Endometrium (tissue), 2 donors: ENCODE measurements around the gene RRAD.

Experiments
- FAIRE-seq: peaks from 2 replicates; lab custom pipeline; 2012; peaks lifted over from hg19 to GRCh38; lab: Jason Lieb, UNC
- donor health status: control.
- donor health status: control.

Gene RRAD

GRCh38 chr16:66917741-66918140, 7.6 kb downstream of the RRAD start:
- no peak for FAIRE-seq

GRCh38 chr16:66916518-66916917, 8.8 kb downstream of the RRAD start:
- FAIRE-seq = no peak

GRCh38 chr16:66915041-66915440, 10.3 kb downstream of the RRAD start:
- FAIRE-seq = no peak

DNA sequence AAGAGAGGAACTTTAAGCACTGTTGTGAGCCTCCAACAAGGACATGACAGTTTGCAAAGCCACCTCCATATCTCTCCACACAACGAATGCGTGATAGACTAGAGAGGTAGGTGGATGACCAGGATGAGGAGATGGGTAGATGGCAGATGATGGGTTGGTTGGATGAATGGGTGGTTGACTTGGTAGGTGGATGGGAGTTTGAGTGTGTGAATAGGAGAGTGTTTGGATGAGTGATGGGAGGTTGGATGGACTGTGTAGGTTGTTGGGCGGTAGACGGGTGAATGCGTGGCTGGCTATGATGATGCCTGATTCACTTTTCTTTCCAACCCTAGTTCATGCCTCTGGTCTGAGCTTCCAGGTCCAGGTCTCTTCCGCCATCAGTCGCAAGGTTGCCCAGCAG, 10.8 kb downstream of the RRAD start:
- no peak for FAIRE-seq

GRCh38 chr16:66913711-66914110, 11.6 kb downstream of the RRAD start:
- no peak for FAIRE-seq

DNA sequence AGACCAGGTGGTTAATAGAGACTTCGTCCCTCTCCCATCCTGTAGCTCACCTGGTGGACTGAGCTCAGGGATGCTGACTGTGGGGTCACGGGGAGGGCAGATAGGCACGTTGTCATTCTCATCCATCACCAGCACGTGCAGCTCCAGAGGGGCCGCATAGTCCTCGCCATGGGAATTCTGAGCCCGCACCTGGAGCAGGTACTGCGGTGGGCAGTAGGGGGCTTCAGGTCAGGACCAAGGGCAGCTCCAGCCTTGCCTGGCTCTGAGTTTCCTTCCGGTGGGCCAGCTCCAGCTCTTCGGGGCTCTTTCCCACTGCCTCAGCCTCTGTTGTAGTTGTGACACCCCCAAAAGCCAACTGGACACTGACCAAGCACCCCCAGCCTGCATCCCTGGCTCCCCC, 12.3 kb downstream of the RRAD start:
- no peak for FAIRE-seq

GRCh38 chr16:66911801-66912200, 13.5 kb downstream of the RRAD start:
- FAIRE-seq = no peak

DNA sequence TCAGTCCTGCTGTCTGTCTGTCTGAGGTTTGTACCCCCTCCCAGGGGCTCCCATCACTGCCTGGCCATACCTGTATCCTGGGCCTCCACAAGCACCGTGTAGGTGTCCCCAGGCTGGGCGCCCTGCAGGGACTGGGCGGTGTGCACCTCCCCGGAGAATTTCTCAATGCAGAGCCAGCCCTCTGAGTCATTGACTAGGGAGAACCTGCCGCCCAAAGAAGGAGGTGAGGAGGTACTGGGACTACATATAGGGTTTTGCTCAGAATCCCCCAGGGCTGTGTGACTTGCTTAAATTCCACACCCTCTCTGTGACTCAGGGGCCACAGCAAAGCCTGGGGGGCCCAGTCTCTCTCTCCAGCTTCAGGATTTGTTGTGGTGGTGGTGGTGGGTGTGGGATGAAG, 14.2 kb downstream of the RRAD start:
- FAIRE-seq = no peak

DNA sequence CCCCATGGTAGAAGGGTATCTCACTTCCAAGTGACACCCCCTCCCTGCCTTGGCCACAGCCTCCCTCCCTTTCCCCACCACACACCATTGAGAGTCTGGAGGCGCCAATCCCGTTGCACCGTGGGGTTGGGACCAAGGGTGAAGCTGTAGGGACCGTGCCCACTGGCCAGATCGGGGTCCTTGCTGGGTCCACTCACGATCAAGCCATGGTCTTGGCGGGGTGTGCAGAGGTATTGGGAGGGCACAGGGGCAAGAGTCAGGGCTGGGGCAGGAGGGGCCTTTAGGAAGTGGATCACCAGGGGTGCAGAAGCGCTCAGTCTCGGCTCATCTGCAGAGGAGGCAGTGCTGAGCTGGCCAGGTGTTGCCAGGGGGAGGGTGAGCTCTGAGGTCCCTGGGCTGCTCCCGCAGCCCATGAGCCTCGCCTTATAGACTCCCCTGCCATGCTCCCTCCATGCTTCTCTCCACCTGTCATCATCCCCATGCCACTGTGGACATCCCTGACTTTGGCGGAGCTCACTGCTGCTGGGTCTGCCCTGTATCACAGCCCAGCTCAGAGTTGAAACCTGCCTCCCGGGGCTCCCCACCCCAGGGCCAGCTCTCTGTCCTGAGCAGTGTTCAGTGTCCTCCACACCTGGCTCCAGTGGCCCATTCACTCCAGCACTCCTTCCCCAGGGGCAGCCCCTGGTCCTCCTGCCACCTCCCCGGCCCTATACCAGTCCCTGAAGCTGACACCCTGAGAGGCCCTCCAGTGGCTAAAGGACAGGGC, 15.0 kb downstream of the RRAD start:
- FAIRE-seq = no peak

GRCh38 chr16:66908762-66909559, 16.4 kb downstream of the RRAD start:
- no peak for FAIRE-seq

DNA sequence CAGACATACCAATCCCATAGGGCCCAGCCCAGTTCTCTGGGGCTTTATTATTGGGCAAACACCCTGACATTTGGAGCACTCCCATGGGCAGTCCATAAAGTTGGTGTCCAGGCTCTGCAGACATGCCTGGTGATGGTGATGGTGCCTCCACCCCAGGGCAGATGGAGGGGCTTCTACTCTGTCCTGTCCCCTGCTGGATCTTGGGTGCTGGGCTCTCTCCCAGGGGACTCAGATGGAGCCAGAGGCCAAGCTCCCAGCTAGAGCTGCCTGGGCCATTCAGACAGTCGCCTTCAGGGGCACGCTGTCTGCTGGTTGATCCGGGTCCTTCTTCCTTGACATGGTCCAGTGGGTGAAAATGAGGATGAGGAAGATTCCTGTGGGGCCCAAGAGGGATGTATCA, 17.2 kb downstream of the RRAD start:
- FAIRE-seq = no peak

DNA sequence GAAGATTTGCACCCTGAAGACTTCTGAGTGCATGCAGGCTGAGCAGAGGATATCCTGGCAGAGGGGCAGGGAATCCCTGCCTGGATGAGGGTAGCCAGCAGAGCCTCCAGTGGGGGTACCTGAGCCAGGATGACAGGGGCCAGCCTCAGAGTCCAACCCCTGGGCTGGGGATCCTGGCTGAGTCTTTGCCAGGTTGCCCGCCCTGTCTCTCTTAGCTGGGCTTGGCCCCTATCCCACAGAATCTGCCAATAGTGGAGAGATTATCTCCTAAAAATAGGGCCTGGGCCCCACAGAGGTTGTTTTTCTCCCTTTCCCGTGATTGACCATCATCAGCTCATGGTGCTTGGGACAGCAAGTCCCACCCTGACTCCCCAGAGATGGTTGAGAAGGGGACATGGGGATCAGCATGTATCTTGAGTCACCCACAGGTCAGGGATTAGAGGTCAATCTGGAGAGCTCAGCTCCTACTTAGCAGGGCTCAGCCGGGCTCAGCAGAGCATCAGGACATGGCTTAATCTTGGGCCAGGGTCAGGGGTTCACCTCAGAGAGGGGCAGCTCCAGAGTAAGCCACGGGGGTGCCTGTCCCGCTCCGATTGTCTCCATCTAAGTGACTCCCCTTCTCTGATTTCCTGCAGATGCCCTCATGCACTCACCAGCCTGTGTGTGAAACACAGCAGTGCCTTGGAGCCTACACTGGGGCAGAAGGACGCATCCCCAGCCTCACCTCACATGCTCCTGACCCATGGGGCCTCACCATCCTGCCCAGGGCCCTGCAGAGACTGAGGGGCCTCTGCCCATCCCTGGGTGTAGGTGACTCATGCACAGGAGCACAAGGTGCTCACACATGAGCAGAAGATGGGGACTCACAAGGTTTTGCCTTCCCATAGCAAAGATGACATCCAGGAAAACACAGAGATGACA, 18.2 kb downstream of the RRAD start:
- no peak for FAIRE-seq

GRCh38 chr16:66905633-66906539, 19.4 kb downstream of the RRAD start:
- no peak for FAIRE-seq

GRCh38 chr16:66904846-66905632, 20.3 kb downstream of the RRAD start:
- no peak for FAIRE-seq

- no peak for FAIRE-seq
These were observed 20.9 kb downstream of the RRAD start for GRCh38 chr16:66904428-66904845.

DNA sequence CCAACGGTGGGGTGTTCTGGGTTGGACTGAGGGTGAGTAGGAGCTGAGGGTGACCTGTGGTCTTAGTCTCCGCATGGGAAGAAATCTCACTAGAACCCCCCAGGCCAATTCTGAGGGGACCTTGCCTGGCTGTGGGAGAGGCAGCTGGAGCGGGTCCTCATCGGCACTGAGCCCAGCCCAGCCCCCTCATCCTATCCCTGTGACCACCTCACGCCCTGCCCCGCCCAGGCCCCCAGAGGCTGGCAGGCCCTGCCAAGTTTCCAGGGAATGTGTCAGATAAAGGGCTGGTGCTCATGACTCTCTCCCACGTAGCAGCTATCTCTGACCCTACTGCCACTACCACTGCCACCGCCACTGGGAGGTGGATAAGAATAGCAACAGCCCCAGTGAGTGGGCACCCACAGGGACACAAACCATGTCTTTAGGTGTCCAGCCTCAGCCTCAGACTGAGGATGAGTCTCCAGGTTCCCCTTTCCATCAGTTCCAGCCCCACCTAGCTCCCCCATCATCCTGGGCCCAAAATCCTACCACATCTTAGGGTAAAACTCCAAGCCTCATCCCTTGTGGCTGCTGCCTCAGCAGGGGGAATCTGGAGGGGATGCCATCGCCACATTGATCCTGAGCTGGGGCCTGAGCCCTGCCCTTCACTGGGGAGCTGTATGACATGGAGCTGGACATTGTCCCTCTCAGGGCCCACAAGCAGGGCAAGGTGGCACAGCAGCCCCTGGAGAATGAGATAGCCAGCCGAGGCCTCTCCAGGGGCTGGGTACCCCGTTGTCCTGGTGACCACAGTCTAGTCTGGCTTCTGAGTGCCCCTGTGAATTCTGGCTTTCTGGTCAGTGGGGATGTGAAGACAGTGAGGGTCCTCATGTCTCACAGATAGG, 21.5 kb downstream of the RRAD start:
- FAIRE-seq = no peak

DNA sequence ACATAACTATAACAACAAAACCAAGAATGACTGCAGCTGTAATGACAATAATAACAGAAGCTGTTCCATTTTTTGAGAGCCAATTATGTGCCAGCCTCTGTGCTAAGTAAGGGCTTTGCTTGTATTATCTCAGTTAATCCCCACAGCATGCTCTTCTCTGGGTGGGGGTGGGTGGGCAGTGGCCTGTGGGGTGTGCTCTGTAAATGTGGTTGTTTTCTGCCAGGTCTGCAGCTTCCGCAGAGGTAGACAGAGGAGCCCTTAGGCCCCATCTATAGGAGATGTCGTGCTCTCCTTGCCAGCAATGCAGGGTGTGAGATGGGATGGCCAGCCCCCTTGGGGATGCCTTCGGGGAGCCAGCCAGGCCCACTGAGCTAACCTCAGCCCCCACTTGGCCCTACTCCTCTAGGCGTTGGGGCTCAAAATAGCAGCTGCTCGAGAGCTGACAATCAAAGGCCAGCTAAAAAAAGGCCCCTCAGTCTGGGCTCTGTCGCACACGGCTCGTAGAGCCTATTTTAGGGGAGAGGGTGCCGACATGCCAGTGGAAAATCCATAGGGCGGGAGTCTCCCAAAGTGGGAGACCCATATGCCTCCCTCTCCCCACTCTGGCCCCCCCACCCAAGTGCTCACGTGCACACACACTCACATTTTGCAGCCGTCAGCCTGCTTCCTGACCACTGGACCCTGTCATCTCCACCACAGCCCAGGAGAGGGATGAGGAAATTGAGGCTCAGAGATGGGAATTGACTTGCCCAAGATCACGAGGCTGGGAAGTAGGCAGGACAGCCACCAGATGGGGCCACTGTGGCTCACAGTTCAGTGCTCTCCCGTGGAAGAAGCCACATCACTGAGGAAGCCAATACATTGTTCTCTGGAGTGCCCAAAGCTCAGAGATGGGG, 22.4 kb downstream of the RRAD start:
- no peak for FAIRE-seq

GRCh38 chr16:66901626-66902025, 23.7 kb downstream of the RRAD start:
- no peak for FAIRE-seq
